ENCODE measurements around the gene PHRF1. TPM values are rescaled to one million over a fixed set of nuclear protein-coding genes. Genes with fewer than 3 reads are reported as not detected.

PHRF1 gene
- polyA plus RNA-seq, 1 of the 3 experiments (the other 2 are of a cell fraction) = 22.7 TPM

- no peaks in the 10 kb centered on the region for H3K79me2 ChIP-seq (ENCODE audit: insufficient read depth)
- CTCF ChIA-PET = interaction anchor here (0.8 kb wide), 1 partner anchor 52 kb away, joined by 3 read pairs; the partner anchor contains the start of gene TMEM80
- no peak overlapping the region for H3K4me3 ChIP-seq (ENCODE audit: low read depth in 2 of 2, low read length in 1 of 2)
- no peaks in the 10 kb centered on the region; a peak in 1 of 4 replicates for H3K4me1 ChIP-seq (ENCODE audit: control insufficient read depth in 1 of 2, insufficient read depth in 2 of 2, low read depth in 1 of 2, low read length in 1 of 2)
- H3K9me3 ChIP-seq = no peaks in the 10 kb centered on the region
- H2AFZ ChIP-seq (ENCODE audit: low read depth) = no peak overlapping the region
- WGBS (ENCODE audit: low lambda C conversion rate) = 96% methylated on average over 38 of the region's 50 CpGs
- peaks cover 5 to 7% of the 10 kb centered on the region in 2 experiments for H3K36me3 ChIP-seq (replicated peaks in 1 of 2; ENCODE audit: control insufficient read depth in 1 of 2, insufficient read depth in 2 of 2, low read length in 1 of 2)
- no peak overlapping the region for H3K27ac ChIP-seq (ENCODE audit: low read depth in 2 of 2, low read length in 1 of 2)
- H3K27me3 ChIP-seq (ENCODE audit: insufficient read depth) = no peaks in the 10 kb centered on the region
- TF ChIP-seq SMC3 (IDR thresholded peaks at IDR 0.05; ENCODE audit: low read depth, low read length) = no peak
- no peak for TF ChIP-seq TAF1 (IDR thresholded peaks at IDR 0.05; ENCODE audit: borderline replicate concordance, low read depth, low read length)
- no peak for TF ChIP-seq IRF3 (IDR thresholded peaks at IDR 0.05; ENCODE audit: low read depth, low read length)
- no peak for TF ChIP-seq USF1 (IDR thresholded peaks at IDR 0.05; ENCODE audit: borderline replicate concordance, low read depth)
- no peak for TF ChIP-seq FOSL2 (IDR thresholded peaks at IDR 0.05; ENCODE audit: borderline replicate concordance, low read depth)
- TF ChIP-seq REST (IDR thresholded peaks at IDR 0.05; ENCODE audit: low read depth, low read length) = no peak
- TF ChIP-seq ZBTB33 (IDR thresholded peaks at IDR 0.05; ENCODE audit: borderline replicate concordance, low read depth) = no peak
- no peak for TF ChIP-seq JUND (IDR thresholded peaks at IDR 0.05)
- TF ChIP-seq YY1 (IDR thresholded peaks at IDR 0.05; ENCODE audit: low read depth) = no peak
- TF ChIP-seq PBX3 (IDR thresholded peaks at IDR 0.05) = no peak
- no peak for TF ChIP-seq EP300 (IDR thresholded peaks at IDR 0.05; ENCODE audit: borderline replicate concordance in 1 of 2, low read depth in 1 of 2, low read length in 1 of 2)
- TF ChIP-seq SIN3A (IDR thresholded peaks at IDR 0.05; ENCODE audit: borderline replicate concordance, low read depth, low read length) = no peak
- no peak for TF ChIP-seq NRF1 (IDR thresholded peaks at IDR 0.05; ENCODE audit: low read depth, low read length)
- TF ChIP-seq RXRA (IDR thresholded peaks at IDR 0.05; ENCODE audit: borderline replicate concordance, low read depth) = no peak
- no peak for TF ChIP-seq MEF2A (IDR thresholded peaks at IDR 0.05; ENCODE audit: borderline replicate concordance, low read depth)
- no peaks in the 10 kb centered on the region for H3K9me2 ChIP-seq
- POLR2A ChIA-PET = no interaction called here
- no peak for DNase-seq
- H3F3A ChIP-seq (replicated peaks; ENCODE audit: insufficient read depth) = peaks cover 6% of the 10 kb centered on the region
- no peak overlapping the region for H3K9ac ChIP-seq
- no peak overlapping the region for H3K4me2 ChIP-seq
- no peaks in the 10 kb centered on the region for H4K20me1 ChIP-seq (ENCODE audit: insufficient read depth)
These were observed 67.8 kb downstream of the PHRF1 start for GRCh38 chr11:643849-644738.
